GM12878 (cell line): Measurements from ENCODE around the gene DAAM2. TPM values are rescaled to one million over a fixed set of nuclear protein-coding genes. Genes with fewer than 3 reads are reported as not detected.

Experiments
- ATAC-seq: fragments of 200-7000 bp; cut with Tn5 transposase; 3 replicates; pipeline ENCODE4 v1.9.1; 2020; ENCODE audit warnings: mild to moderate bottlenecking, moderate library complexity
- BruUV-seq: library from RNA; stranded (reverse); fragments of 400-500 nt; replicated peaks from 2 replicates; lab custom pipeline; 2021; lab: Mats Ljungman, UMichigan
- CTCF ChIA-PET: fragments of 300-600 bp; sonication (Branson Sonifier 250); formaldehyde crosslinking; extraction: SDS; loops from one replicate; lab custom pipeline; 2021; ENCODE audit warnings: inconsistent platforms; lab: Yijun Ruan, JAX
- POLR2A ChIA-PET: fragments of 350-600 bp; formaldehyde crosslinking; extraction: SDS; loops from one replicate; lab custom pipeline; 2021; ENCODE audit warnings: inconsistent platforms; lab: Charles Lee
- RAD21 ChIA-PET: fragments of 300-600 bp; sonication (Branson Sonifier 250); formaldehyde crosslinking; loops from one replicate; lab custom pipeline; 2023; ENCODE audit warnings: antibody characterized with exemption; ENCODE audit not compliant: unreplicated experiment; lab: Charles Lee
- SMC1A ChIA-PET: fragments of 300-600 bp; sonication (Branson Sonifier 250); formaldehyde crosslinking; loops from one replicate; lab custom pipeline; 2023; ENCODE audit not compliant: unreplicated experiment, uncharacterized antibody; lab: Charles Lee
- DNase-seq: peaks from one replicate; pipeline ENCODE4 v3.0.0-alpha.2; 2011; ENCODE audit warnings: low read depth, low spot score
- FAIRE-seq: peaks from 3 replicates; lab custom pipeline; 2011; peaks lifted over from hg19 to GRCh38; lab: Jason Lieb, UNC
- H2AFZ ChIP-seq: 2 replicates; pipeline ENCODE4 v1.6.0; 2011; ENCODE audit warnings: low read depth, low read length, control low read depth; ENCODE audit not compliant: control insufficient read depth
- H3K27ac ChIP-seq: 2 replicates; pipeline ENCODE4 v1.5.1; 2011; ENCODE audit warnings: control low read depth; ENCODE audit not compliant: control insufficient read depth, insufficient read depth
- H3K27me3 ChIP-seq, 2 experiments: replicated peaks in 1 of 2; 2 replicates each; pipeline versions ENCODE4 v1.6.0 to v1.6.1; 2011; ENCODE audit warnings: low read length in 1 of 2; ENCODE audit not compliant: control insufficient read depth in 2 of 2, insufficient read depth in 2 of 2
- H3K36me3 ChIP-seq, 2 experiments: 2 replicates each; pipeline ENCODE4 v1.5.1; 2011; ENCODE audit warnings: low read length in 1 of 2; ENCODE audit not compliant: control insufficient read depth in 2 of 2, insufficient read depth in 2 of 2
- H3K4me1 ChIP-seq: 2 replicates; pipeline ENCODE4 v1.6.1; 2011; ENCODE audit warnings: mild to moderate bottlenecking, low read length, moderate library complexity, mixed read lengths; ENCODE audit not compliant: control insufficient read depth, insufficient read depth
- H3K4me2 ChIP-seq: 2 replicates; pipeline ENCODE4 v1.6.0; 2011; ENCODE audit warnings: control low read depth; ENCODE audit not compliant: control insufficient read depth, insufficient read depth
- H3K4me3 ChIP-seq: fragments of 200-600 bp; sonication (generic); 2 replicates; pipeline ENCODE4 v1.5.1; 2016
- H3K79me2 ChIP-seq: 2 replicates; pipeline ENCODE4 v1.6.0; 2011; ENCODE audit warnings: low read length; ENCODE audit not compliant: control insufficient read depth, insufficient read depth
- H3K9ac ChIP-seq: 2 replicates; pipeline ENCODE4 v1.8.0; 2011; ENCODE audit warnings: low read length, control low read depth, mixed read lengths; ENCODE audit not compliant: control insufficient read depth, insufficient read depth
- H3K9me3 ChIP-seq: replicated peaks from 3 replicates; pipeline ENCODE4 v1.5.1; 2011; ENCODE audit warnings: mild to moderate bottlenecking, low read length; ENCODE audit not compliant: control insufficient read depth, insufficient read depth
- H4K20me1 ChIP-seq: 2 replicates; pipeline ENCODE4 v1.6.0; 2011; ENCODE audit not compliant: control insufficient read depth, insufficient read depth
- CEBPZ ChIP-seq: fragments of 150-350 bp; IDR thresholded peaks from 2 replicates; pipeline ENCODE4 v1.6.1; 2016; ENCODE audit warnings: low read depth, low read length
- CREB1 ChIP-seq: IDR thresholded peaks from 2 replicates; pipeline ENCODE4 v1.6.1; 2012; ENCODE audit warnings: low read depth, mild to moderate bottlenecking, inconsistent platforms
- E2F8 ChIP-seq: fragments of 450-650 bp; IDR thresholded peaks from 2 replicates; pipeline ENCODE4 v1.6.1; 2018; ENCODE audit warnings: mild to moderate bottlenecking, low read depth, moderate library complexity; ENCODE audit not compliant: partially characterized antibody
- EZH2 ChIP-seq: IDR thresholded peaks from 2 replicates; pipeline ENCODE4 v1.6.1; 2012; ENCODE audit warnings: low read depth, mild to moderate bottlenecking, control low read depth, inconsistent platforms, low read length, borderline replicate concordance; ENCODE audit not compliant: control insufficient read depth
- HDGF ChIP-seq: fragments of 450-650 bp; IDR thresholded peaks from 2 replicates; pipeline ENCODE4 v1.6.1; 2016; ENCODE audit warnings: antibody characterized with exemption
- MEF2A ChIP-seq: IDR thresholded peaks from 2 replicates; pipeline ENCODE4 v1.6.1; 2011; ENCODE audit warnings: low read depth, mild to moderate bottlenecking, low read length, moderate library complexity; ENCODE audit not compliant: insufficient read depth
- REST ChIP-seq: IDR thresholded peaks from 2 replicates; pipeline ENCODE4 v1.6.1; 2012; ENCODE audit warnings: mild to moderate bottlenecking, low read depth, low read length
- SUPT20H ChIP-seq: IDR thresholded peaks from 2 replicates; pipeline ENCODE4 v1.6.1; 2011; ENCODE audit warnings: low read depth, mild to moderate bottlenecking, low read length, moderate library complexity, borderline replicate concordance; ENCODE audit not compliant: control insufficient read depth
- TCF7 ChIP-seq: IDR thresholded peaks from 2 replicates; pipeline ENCODE4 v1.6.1; 2014; ENCODE audit warnings: antibody characterized with exemption, borderline replicate concordance
- WGBS: methylation state at CpG from one replicate; pipeline ENCODE4 v1.1.6; 2016; ENCODE audit warnings: low lambda C conversion rate; ENCODE audit not compliant: insufficient replicate concordance, insufficient coverage; ENCODE audit errors: missing lambda C conversion rate; 5-methylcytosine and 5-hydroxymethylcytosine counted together
- in situ Hi-C: fragments of 300-500 bp; cut with MboI; formaldehyde crosslinking; loops from 9 replicates; pipeline ENCODE4 v1.14.3; 2018; ENCODE audit warnings: mixed read lengths
- intact Hi-C: fragments of 100-400 bp; cut with micrococcal nuclease; formaldehyde crosslinking; loops from one replicate; pipeline ENCODE4 v1.14.2; 2022; ENCODE audit not compliant: unreplicated experiment
- polyA plus RNA-seq, 11 experiments: library from polyadenylated mRNA; depleted of rRNA in 4 of 11; unstranded in 6 of 11; stranded (reverse) in 5 of 11; fragments of >200 nt; fragmentation: Nextera tagmentation in 4 of 11; fragmentation: Illumina TruSeq in 1 of 11; extraction: Ambion mirVana in 4 of 11; extraction: Trizol in 1 of 11; gene quantifications; 1 replicate in 1 of 11; 2 replicates in 10 of 11; pipeline versions ENCODE4 v1.2.1 to v1.2.3, GENCODE V29; 2011 to 2016; ENCODE audit warnings: inconsistent platforms in 2 of 11, missing spikeins in 2 of 11, low read depth in 1 of 11
- total RNA-seq, 4 experiments: library from RNA; depleted of rRNA in 3 of 4; stranded (reverse); fragments of >200 nt in 3 of 4; fragmentation: Illumina TruSeq in 1 of 4; extraction: Trizol in 1 of 4; gene quantifications; 2 replicates each; pipeline versions ENCODE4 v1.2.1 to v1.2.3, GENCODE V29; 2013 to 2021

DAAM2 gene
- total and polyA plus RNA-seq, 10 of the 15 experiments (the other 5 are each of a cell fraction or from before 2014, with no cell fraction given) = 0.05 to 0.22 TPM; not detected in 8

- TF ChIP-seq REST (no peak), CEBPZ (no peak)
- TF ChIP-seq, all 136 proteins: peak for 0
These were observed 133.7 kb downstream of the DAAM2 start (continued) for GRCh38 chr6:39925931-39926290.

GRCh38 chr6:39926668-39927067, 134.5 kb downstream of the DAAM2 start:
- Histone ChIP-seq H3K9ac (no peak overlapping the region), H3K79me2 (no peaks in the 10 kb centered on the region), H2AFZ (no peak overlapping the region), H4K20me1 (no peaks in the 10 kb centered on the region), H3K4me2 (no peak overlapping the region), H3K27ac (no peak overlapping the region), H3K9me3 (no peaks in the 10 kb centered on the region), H3K36me3 (no peaks in the 10 kb centered on the region), H3K4me3 (no peak overlapping the region), H3K4me1 (no peaks in the 10 kb centered on the region), H3K27me3 (no peaks in the 10 kb centered on the region; a peak in 1 of 4 replicates)
- SMC1A ChIA-PET = no interaction called here
- BruUV-seq = no TSS peak
- WGBS = 25% methylated on average over 2 of the region's 3 CpGs
- in situ Hi-C loops (no loop called here), intact Hi-C loops (no loop called here)
- FAIRE-seq = no peak
- RAD21 ChIA-PET = no interaction called here
- POLR2A ChIA-PET = no interaction called here
- DNase-seq = no peak
- ATAC-seq = no peak
- CTCF ChIA-PET = no interaction called here
- TF ChIP-seq CREB1 = no peak
- TF ChIP-seq TCF7 = no peak
- TF ChIP-seq HDGF = no peak
- no peak for TF ChIP-seq MEF2A
- TF ChIP-seq SUPT20H = no peak
- TF ChIP-seq EZH2 = no peak
- no peak for TF ChIP-seq E2F8
